ENCODE results near the gene TTC31.

TTC31 gene

GRCh38 chr2:74488643-74489481 is 6.0 kb downstream of the TTC31 start:
- Histone ChIP-seq H3K27ac (ENCODE audit: poor library complexity, severe bottlenecking) (no peak overlapping the region), H3K4me1 (ENCODE audit: insufficient read depth, poor library complexity, severe bottlenecking) (peaks cover 2% of the 10 kb centered on the region), H3K27me3 (ENCODE audit: insufficient read depth, poor library complexity, severe bottlenecking) (no peaks in the 10 kb centered on the region), H3K36me3 (ENCODE audit: low read depth) (peaks cover 61% of the 10 kb centered on the region), H3K4me3 (ENCODE audit: severe bottlenecking) (no peak overlapping the region), H3K9me3 (ENCODE audit: severe bottlenecking) (no peaks in the 10 kb centered on the region)
- DNase-seq (ENCODE audit: low spot score) = no peak
- TF ChIP-seq, protein P1, sequence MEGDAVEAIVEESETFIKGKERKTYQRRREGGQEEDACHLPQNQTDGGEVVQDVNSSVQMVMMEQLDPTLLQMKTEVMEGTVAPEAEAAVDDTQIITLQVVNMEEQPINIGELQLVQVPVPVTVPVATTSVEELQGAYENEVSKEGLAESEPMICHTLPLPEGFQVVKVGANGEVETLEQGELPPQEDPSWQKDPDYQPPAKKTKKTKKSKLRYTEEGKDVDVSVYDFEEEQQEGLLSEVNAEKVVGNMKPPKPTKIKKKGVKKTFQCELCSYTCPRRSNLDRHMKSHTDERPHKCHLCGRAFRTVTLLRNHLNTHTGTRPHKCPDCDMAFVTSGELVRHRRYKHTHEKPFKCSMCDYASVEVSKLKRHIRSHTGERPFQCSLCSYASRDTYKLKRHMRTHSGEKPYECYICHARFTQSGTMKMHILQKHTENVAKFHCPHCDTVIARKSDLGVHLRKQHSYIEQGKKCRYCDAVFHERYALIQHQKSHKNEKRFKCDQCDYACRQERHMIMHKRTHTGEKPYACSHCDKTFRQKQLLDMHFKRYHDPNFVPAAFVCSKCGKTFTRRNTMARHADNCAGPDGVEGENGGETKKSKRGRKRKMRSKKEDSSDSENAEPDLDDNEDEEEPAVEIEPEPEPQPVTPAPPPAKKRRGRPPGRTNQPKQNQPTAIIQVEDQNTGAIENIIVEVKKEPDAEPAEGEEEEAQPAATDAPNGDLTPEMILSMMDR (IDR thresholded peaks at IDR 0.05; ENCODE audit: poor library complexity, severe bottlenecking) = no peak
- ATAC-seq (ENCODE audit: low read depth) = no peak; the same call in 2 of the 3 replicates

DNA sequence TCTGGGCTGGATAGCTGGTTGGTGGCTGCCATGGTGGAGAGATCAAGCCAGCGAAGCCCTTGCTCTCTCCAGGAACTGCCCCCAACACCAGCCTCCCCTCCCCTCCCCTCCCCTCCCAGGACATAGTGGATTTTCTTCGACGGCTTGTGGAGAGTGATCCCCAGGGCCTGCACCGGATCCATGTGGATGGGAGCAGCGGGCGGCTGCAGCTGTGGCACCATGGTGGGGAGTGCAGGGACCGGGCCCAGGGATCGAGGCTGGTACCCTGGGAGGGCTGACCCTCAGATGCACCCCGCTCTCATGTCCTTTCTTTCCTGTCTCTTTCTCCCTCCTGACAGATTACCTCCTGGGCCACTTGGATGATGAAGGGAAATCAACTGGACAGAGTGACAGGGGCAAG is 7.0 kb downstream of the TTC31 start:
- H3K4me3 ChIP-seq (ENCODE audit: severe bottlenecking) = no peak overlapping the region
- TF ChIP-seq, protein P1 (IDR thresholded peaks at IDR 0.05; ENCODE audit: poor library complexity, severe bottlenecking) = no peak
- H3K27me3 ChIP-seq (ENCODE audit: insufficient read depth, poor library complexity, severe bottlenecking) = no peaks in the 10 kb centered on the region
- H3K4me1 ChIP-seq (ENCODE audit: insufficient read depth, poor library complexity, severe bottlenecking) = peaks cover 2% of the 10 kb centered on the region
- H3K9me3 ChIP-seq (ENCODE audit: severe bottlenecking) = no peaks in the 10 kb centered on the region
- H3K36me3 ChIP-seq (ENCODE audit: low read depth) = peaks cover 61% of the 10 kb centered on the region
- ATAC-seq (ENCODE audit: low read depth) (no peak), DNase-seq (ENCODE audit: low spot score) (no peak)
- no peak overlapping the region for H3K27ac ChIP-seq (ENCODE audit: poor library complexity, severe bottlenecking)

DNA sequence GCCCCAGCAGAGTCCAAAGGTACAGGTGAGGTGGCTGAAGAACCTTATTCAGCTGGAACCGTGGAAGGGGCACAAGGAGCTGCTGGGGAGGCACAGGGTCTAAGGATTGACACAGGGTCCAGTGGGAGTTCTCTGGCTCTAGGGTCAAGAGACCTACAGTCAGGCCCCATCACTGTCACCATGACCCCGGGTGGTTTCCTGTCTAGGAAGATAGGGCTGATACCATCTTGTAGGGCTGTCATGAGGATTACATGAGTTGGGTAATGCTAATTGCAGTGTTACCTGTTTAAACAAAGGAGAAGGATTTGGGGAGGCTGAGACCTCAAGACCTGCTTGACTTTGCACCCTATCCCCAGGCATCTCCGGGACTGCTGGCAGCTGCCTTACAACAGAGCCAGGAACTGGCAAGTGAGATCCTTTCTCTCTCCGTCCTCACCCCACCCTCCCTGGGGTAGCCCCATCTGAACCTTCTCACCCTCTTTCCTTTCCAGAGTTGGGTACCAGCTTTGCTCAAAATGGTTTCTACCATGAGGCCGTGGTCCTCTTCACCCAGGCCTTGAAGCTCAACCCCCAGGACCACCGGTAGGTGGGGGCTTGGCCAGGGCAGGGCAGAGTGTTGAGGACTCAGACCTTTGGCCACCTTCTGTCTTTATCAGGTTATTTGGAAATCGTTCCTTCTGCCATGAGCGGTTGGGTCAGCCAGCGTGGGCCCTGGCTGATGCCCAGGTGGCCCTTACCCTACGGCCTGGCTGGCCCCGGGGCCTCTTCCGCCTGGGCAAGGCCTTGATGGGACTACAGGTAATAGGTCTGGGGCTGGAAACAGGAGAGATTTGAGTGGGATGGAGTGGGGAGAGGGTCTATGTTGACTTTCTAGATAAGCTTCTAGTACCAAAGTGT is 9.0 kb downstream of the TTC31 start:
- Histone ChIP-seq H3K27me3 (ENCODE audit: insufficient read depth, poor library complexity, severe bottlenecking) (no peaks in the 10 kb centered on the region), H3K4me1 (ENCODE audit: insufficient read depth, poor library complexity, severe bottlenecking) (peaks cover 2% of the 10 kb centered on the region), H3K4me3 (ENCODE audit: severe bottlenecking) (no peak overlapping the region), H3K9me3 (ENCODE audit: severe bottlenecking) (no peaks in the 10 kb centered on the region), H3K36me3 (ENCODE audit: low read depth) (peaks cover 50% of the 10 kb centered on the region), H3K27ac (ENCODE audit: poor library complexity, severe bottlenecking) (no peak overlapping the region)
- ATAC-seq (ENCODE audit: low read depth) (no peak), DNase-seq (ENCODE audit: low spot score) (no peak)
- TF ChIP-seq, protein P1 (IDR thresholded peaks at IDR 0.05; ENCODE audit: poor library complexity, severe bottlenecking) = no peak

DNA sequence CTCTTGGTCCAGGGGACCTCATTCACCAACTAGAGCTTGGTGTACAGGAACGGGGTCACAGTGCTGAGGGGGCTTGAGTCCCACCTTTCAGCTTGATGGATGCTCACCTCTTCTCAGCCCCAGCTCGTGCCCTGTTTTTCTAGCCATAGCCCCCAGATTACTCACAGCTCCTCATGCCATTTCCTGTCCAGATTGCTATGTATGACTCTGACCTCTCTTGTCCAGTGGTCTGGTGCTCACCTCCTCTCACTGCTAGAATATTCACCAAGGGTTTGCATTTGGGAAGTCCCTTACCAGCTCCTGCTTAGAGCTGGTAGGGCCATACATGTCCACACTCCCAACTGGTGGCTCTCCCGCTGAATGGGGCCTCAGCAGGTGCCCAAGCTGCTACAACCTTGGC is 10.7 kb downstream of the TTC31 start:
- Histone ChIP-seq H3K27ac (ENCODE audit: poor library complexity, severe bottlenecking) (no peak overlapping the region), H3K36me3 (ENCODE audit: low read depth) (peaks cover 37% of the 10 kb centered on the region), H3K4me1 (ENCODE audit: insufficient read depth, poor library complexity, severe bottlenecking) (peaks cover 2% of the 10 kb centered on the region), H3K4me3 (ENCODE audit: severe bottlenecking) (no peak overlapping the region), H3K9me3 (ENCODE audit: severe bottlenecking) (no peaks in the 10 kb centered on the region), H3K27me3 (ENCODE audit: insufficient read depth, poor library complexity, severe bottlenecking) (no peaks in the 10 kb centered on the region)
- ATAC-seq (ENCODE audit: low read depth) (no peak), DNase-seq (ENCODE audit: low spot score) (no peak)
- TF ChIP-seq, protein P1 (IDR thresholded peaks at IDR 0.05; ENCODE audit: poor library complexity, severe bottlenecking) = no peak
